GM23338 (cell line): ENCODE measurements around the gene CLTA. TPM values are rescaled to one million over a fixed set of nuclear protein-coding genes. Genes with fewer than 3 reads are reported as not detected.

Experiments
- ATAC-seq: fragments of 200-7000 bp; cut with Tn5 transposase; 3 replicates; pipeline ENCODE4 v1.9.1; 2020
- DNase-seq: peaks from one replicate; pipeline ENCODE4 v3.0.0-alpha.2; 2015; ENCODE audit warnings: low spot score
- H2AFZ ChIP-seq: fragments of 200-600 bp; sonication (generic); 2 replicates; pipeline ENCODE4 v1.8.0; 2016; ENCODE audit warnings: antibody characterized with exemption, mild to moderate bottlenecking, moderate library complexity
- H3F3A ChIP-seq: fragments of 200-600 bp; sonication (generic); replicated peaks from 2 replicates; pipeline ENCODE4 v1.8.0; 2017; ENCODE audit warnings: antibody characterized with exemption, mixed run types, low read depth
- H3K27ac ChIP-seq: fragments of 200-600 bp; sonication (generic); 2 replicates; pipeline ENCODE4 v1.6.1; 2016; ENCODE audit warnings: low read depth
- H3K27me3 ChIP-seq: fragments of 200-600 bp; sonication (generic); 2 replicates; pipeline ENCODE4 v1.8.0; 2016; ENCODE audit warnings: mild to moderate bottlenecking, mixed run types, moderate library complexity; ENCODE audit not compliant: insufficient read depth
- H3K36me3 ChIP-seq: fragments of 200-600 bp; sonication (generic); 2 replicates; pipeline ENCODE4 v1.8.0; 2016; ENCODE audit warnings: mild to moderate bottlenecking; ENCODE audit not compliant: insufficient read depth
- H3K4me1 ChIP-seq: fragments of 200-600 bp; sonication (generic); 2 replicates; pipeline ENCODE4 v1.8.0; 2016; ENCODE audit warnings: mild to moderate bottlenecking, moderate library complexity; ENCODE audit not compliant: insufficient read depth
- H3K4me2 ChIP-seq: fragments of 200-600 bp; sonication (generic); 2 replicates; pipeline ENCODE4 v1.7.1; 2017; ENCODE audit warnings: mixed run types
- H3K4me3 ChIP-seq: fragments of 200-600 bp; sonication (generic); 2 replicates; pipeline ENCODE4 v1.6.1; 2016; ENCODE audit warnings: mixed run types
- H3K79me2 ChIP-seq: fragments of 200-600 bp; sonication (generic); replicated peaks from 2 replicates; pipeline ENCODE4 v1.8.0; 2017; ENCODE audit warnings: mild to moderate bottlenecking; ENCODE audit not compliant: insufficient read depth
- H3K9me2 ChIP-seq: fragments of 200-600 bp; sonication (generic); 2 replicates; pipeline ENCODE4 v1.8.0; 2017; ENCODE audit not compliant: insufficient read depth
- H4K20me1 ChIP-seq: fragments of 200-600 bp; sonication (generic); replicated peaks from 2 replicates; pipeline ENCODE4 v1.8.0; 2017; ENCODE audit warnings: mild to moderate bottlenecking; ENCODE audit not compliant: insufficient read depth
- H3K27ac Mint-ChIP-seq: 2 replicates; pipeline ENCODE4 v1.8.0; 2020; ENCODE audit warnings: inconsistent platforms, mild to moderate bottlenecking, moderate library complexity, mixed read lengths
- H3K27me3 Mint-ChIP-seq: 3 replicates; pipeline ENCODE4 v1.8.0; 2022; ENCODE audit warnings: low read depth, mild to moderate bottlenecking, moderate library complexity, mixed read lengths, inconsistent platforms; ENCODE audit not compliant: insufficient read depth, poor library complexity
- H3K36me3 Mint-ChIP-seq: 3 replicates; pipeline ENCODE4 v1.8.0; 2021; ENCODE audit warnings: low read depth, mild to moderate bottlenecking, inconsistent platforms, moderate library complexity, mixed read lengths
- H3K4me1 Mint-ChIP-seq: 3 replicates; pipeline ENCODE4 v1.8.0; 2020; ENCODE audit warnings: mild to moderate bottlenecking, inconsistent platforms, mixed read lengths
- H3K4me3 Mint-ChIP-seq: 3 replicates; pipeline ENCODE4 v1.8.0; 2021; ENCODE audit warnings: moderate library complexity, mild to moderate bottlenecking, inconsistent platforms, mixed read lengths
- H3K9me3 Mint-ChIP-seq: 3 replicates; pipeline ENCODE4 v1.8.0; 2020; ENCODE audit warnings: moderate library complexity, mild to moderate bottlenecking, inconsistent platforms, mixed read lengths
- CREB1 ChIP-seq: fragments of 250-450 bp; sonication (Bioruptor Pico); IDR thresholded peaks from 2 replicates; pipeline ENCODE4 v1.5.0; 2020; ENCODE audit warnings: low read depth, mild to moderate bottlenecking, moderate library complexity
- ETS1 ChIP-seq: IDR thresholded peaks from 2 replicates; pipeline ENCODE4 v1.6.1; 2016; ENCODE audit warnings: antibody characterized with exemption
- EZH2 ChIP-seq: fragments of 200-600 bp; sonication (generic); IDR thresholded peaks from one replicate; pipeline ENCODE4 v1.8.0; 2017; ENCODE audit warnings: antibody characterized with exemption, mild to moderate bottlenecking, low read depth; ENCODE audit not compliant: unreplicated experiment
- JUNB ChIP-seq: IDR thresholded peaks from one replicate; pipeline ENCODE4 v1.6.1; 2016; ENCODE audit warnings: antibody characterized with exemption; ENCODE audit not compliant: unreplicated experiment
- NANOG ChIP-seq: IDR thresholded peaks from 2 replicates; pipeline ENCODE4 v1.6.1; 2016; ENCODE audit warnings: antibody characterized with exemption, borderline replicate concordance
- POLR2AphosphoS5 ChIP-seq: IDR thresholded peaks from 2 replicates; pipeline ENCODE4 v1.6.1; 2016; ENCODE audit warnings: antibody characterized with exemption, low read depth
- REST ChIP-seq: IDR thresholded peaks from one replicate; pipeline ENCODE4 v1.6.1; 2018; ENCODE audit warnings: antibody characterized with exemption; ENCODE audit not compliant: unreplicated experiment
- STAT1 ChIP-seq: IDR thresholded peaks from one replicate; pipeline ENCODE4 v1.6.1; 2016; ENCODE audit warnings: antibody characterized with exemption; ENCODE audit not compliant: unreplicated experiment
- ZNF114 ChIP-seq: fragments of 250-450 bp; sonication (Bioruptor Pico); IDR thresholded peaks from 2 replicates; pipeline ENCODE4 v1.5.0; 2020; ENCODE audit warnings: mild to moderate bottlenecking, moderate library complexity
- ZNF331 ChIP-seq: fragments of 250-450 bp; sonication (Bioruptor Pico); IDR thresholded peaks from 2 replicates; pipeline ENCODE4 v1.5.0; 2020; ENCODE audit warnings: low read depth, mild to moderate bottlenecking, moderate library complexity
- ZNF462 ChIP-seq: fragments of 250-450 bp; sonication (Bioruptor Pico); IDR thresholded peaks from 2 replicates; pipeline ENCODE4 v1.5.0; 2020; ENCODE audit warnings: mild to moderate bottlenecking, moderate library complexity
- polyA plus RNA-seq: library from polyadenylated mRNA; unstranded; fragments of >200 nt; fragmentation: Nextera tagmentation; extraction: Ambion mirVana; gene quantifications from 2 replicates; pipeline ENCODE4 v1.2.1, GENCODE V29; 2016
- total RNA-seq: library from RNA; depleted of rRNA; stranded (reverse); fragments of >200 nt; shearing (Covaris generic); gene quantifications from 2 replicates; pipeline ENCODE4 v1.2.3, GENCODE V29; 2014

The CLTA gene
- total and polyA plus RNA-seq, 2 experiments from 2014 or later: 223 to 259 TPM

GRCh38 chr9:36249189-36249588 lies 58.5 kb downstream of the CLTA start (continued):
- no peak for TF ChIP-seq REST
- TF ChIP-seq NANOG: no peak

- Histone ChIP-seq H3K4me3 (no peak overlapping the region), H3K4me2 (no peak overlapping the region), H3K27ac (no peak overlapping the region), H3K27me3 (no peaks in the 10 kb centered on the region), H3K4me1 (no peaks in the 10 kb centered on the region), H4K20me1 (peaks cover 9% of the 10 kb centered on the region), H3F3A (no peaks in the 10 kb centered on the region), H2AFZ (no peak overlapping the region), H3K79me2 (peaks cover 14% of the 10 kb centered on the region), H3K36me3 (no peaks in the 10 kb centered on the region; the same call in 1 of the 2 replicates), H3K9me2 (no peaks in the 10 kb centered on the region)
- Mint-ChIP-seq H3K4me3 (no peak overlapping the region), H3K27me3 (no peaks in the 10 kb centered on the region), H3K27ac (no peak overlapping the region), H3K9me3 (no peaks in the 10 kb centered on the region), H3K4me1 (no peaks in the 10 kb centered on the region), H3K36me3 (peaks cover 5% of the 10 kb centered on the region; the same call in 1 of the 3 replicates)
- TF ChIP-seq EZH2: no peak
- TF ChIP-seq ZNF331: no peak
- TF ChIP-seq ZNF462 (CRISPR knock-in tag): no peak
- TF ChIP-seq NANOG: no peak
- no peak for TF ChIP-seq JUNB
- no peak for TF ChIP-seq CREB1 (CRISPR knock-in tag)
- TF ChIP-seq REST: no peak
- no peak for TF ChIP-seq POLR2AphosphoS5
- no peak for TF ChIP-seq ETS1
- TF ChIP-seq STAT1: no peak
- TF ChIP-seq ZNF114 (CRISPR knock-in tag): no peak
- ATAC-seq (no peak), DNase-seq (no peak)
Measured at GRCh38 chr9:36250079-36250478, 59.4 kb downstream of the CLTA start.
